WTC11 (cell line): ENCODE data around the gene LPCAT3. TPM values are rescaled to one million over a fixed set of nuclear protein-coding genes. Genes with fewer than 3 reads are reported as not detected.

Source experiments
- ATAC-seq: fragments of 200-7000 bp; cut with Tn5 transposase; 2 replicates; pipeline ENCODE4 v1.10.0; 2021; ENCODE audit warnings: mild to moderate bottlenecking, moderate library complexity
- CTCF ChIA-PET: fragments of 300-600 bp; sonication (Branson Sonifier 250); formaldehyde crosslinking; loops from one replicate; lab custom pipeline; 2021; ENCODE audit warnings: antibody characterized with exemption; lab: Charles Lee
- POLR2A ChIA-PET: fragments of 350-600 bp; sonication (Branson Sonifier 250); formaldehyde crosslinking; loops from one replicate; lab custom pipeline; 2021; ENCODE audit warnings: antibody characterized with exemption; lab: Charles Lee
- DNase-seq: peaks from one replicate; pipeline ENCODE4 v3.0.0; 2021; ENCODE audit warnings: low spot score
- H3K27ac Mint-ChIP-seq: 2 replicates; pipeline ENCODE4 v1.8.0; 2021; ENCODE audit warnings: mixed read lengths
- H3K27me3 Mint-ChIP-seq: 2 replicates; pipeline ENCODE4 v1.8.0; 2021; ENCODE audit warnings: low read depth, mild to moderate bottlenecking, moderate library complexity, mixed read lengths
- H3K36me3 Mint-ChIP-seq: 2 replicates; pipeline ENCODE4 v1.8.0; 2021; ENCODE audit warnings: mixed read lengths
- H3K4me1 Mint-ChIP-seq: 2 replicates; pipeline ENCODE4 v1.8.0; 2022; ENCODE audit warnings: mixed read lengths
- H3K4me3 Mint-ChIP-seq: 2 replicates; pipeline ENCODE4 v1.8.0; 2021; ENCODE audit warnings: mild to moderate bottlenecking, moderate library complexity, mixed read lengths
- H3K9me3 Mint-ChIP-seq: 2 replicates; pipeline ENCODE4 v1.8.0; 2021; ENCODE audit warnings: mixed read lengths
- ATF6 ChIP-seq: sonication (generic); formaldehyde crosslinking; IDR thresholded peaks from 2 replicates; pipeline ENCODE4 v1.8.1; 2023; ENCODE audit warnings: mild to moderate bottlenecking, missing genetic modification reagents
- CREB1 ChIP-seq: sonication (generic); formaldehyde crosslinking; IDR thresholded peaks from 2 replicates; pipeline ENCODE4 v1.8.0; 2023; ENCODE audit warnings: mild to moderate bottlenecking, missing genetic modification reagents
- CREM ChIP-seq: sonication (generic); formaldehyde crosslinking; IDR thresholded peaks from 2 replicates; pipeline ENCODE4 v1.8.1; 2022; ENCODE audit warnings: mild to moderate bottlenecking, missing genetic modification reagents, moderate library complexity
- E2F4 ChIP-seq: sonication (generic); formaldehyde crosslinking; IDR thresholded peaks from 2 replicates; pipeline ENCODE4 v1.8.1; 2022; ENCODE audit warnings: low read depth, mild to moderate bottlenecking, moderate library complexity, missing genetic modification reagents, borderline replicate concordance
- FOXK1 ChIP-seq: sonication (generic); formaldehyde crosslinking; IDR thresholded peaks from 2 replicates; pipeline ENCODE4 v1.8.0; 2022; ENCODE audit warnings: mild to moderate bottlenecking, moderate library complexity, missing genetic modification reagents
- FOXP4 ChIP-seq: sonication (generic); formaldehyde crosslinking; IDR thresholded peaks from 2 replicates; pipeline ENCODE4 v1.8.0; 2022; ENCODE audit warnings: mild to moderate bottlenecking, missing genetic modification reagents
- GABPB1 ChIP-seq: sonication (generic); formaldehyde crosslinking; IDR thresholded peaks from 2 replicates; pipeline ENCODE4 v1.8.1; 2023; ENCODE audit warnings: mild to moderate bottlenecking, missing genetic modification reagents
- JAZF1 ChIP-seq: fragments of 250-450 bp; sonication (Bioruptor Pico); IDR thresholded peaks from 2 replicates; pipeline ENCODE4 v1.9.0; 2021; ENCODE audit warnings: moderate library complexity, mild to moderate bottlenecking, inconsistent platforms
- MLX ChIP-seq: sonication (generic); formaldehyde crosslinking; IDR thresholded peaks from 2 replicates; pipeline ENCODE4 v1.8.1; 2023; ENCODE audit warnings: mild to moderate bottlenecking, missing genetic modification reagents, moderate library complexity
- MYBL2 ChIP-seq: sonication (generic); formaldehyde crosslinking; IDR thresholded peaks from 2 replicates; pipeline ENCODE4 v1.8.1; 2023; ENCODE audit warnings: mild to moderate bottlenecking, moderate library complexity, missing genetic modification reagents
- NR3C1 ChIP-seq: sonication (generic); formaldehyde crosslinking; conservative IDR thresholded peaks from 2 replicates; pipeline ENCODE4 v1.8.1; 2023; ENCODE audit warnings: low read depth, mild to moderate bottlenecking, missing genetic modification reagents
- OVOL2 ChIP-seq: fragments of 250-450 bp; sonication (Bioruptor Pico); IDR thresholded peaks from 2 replicates; pipeline ENCODE4 v1.9.0; 2021; ENCODE audit warnings: mild to moderate bottlenecking, borderline replicate concordance
- PREB ChIP-seq: sonication (generic); formaldehyde crosslinking; IDR thresholded peaks from 2 replicates; pipeline ENCODE4 v1.8.1; 2022; ENCODE audit warnings: mild to moderate bottlenecking, missing genetic modification reagents, moderate library complexity, borderline replicate concordance
- SMAD4 ChIP-seq: sonication (generic); formaldehyde crosslinking; IDR thresholded peaks from 2 replicates; pipeline ENCODE4 v1.8.0; 2022; ENCODE audit warnings: mild to moderate bottlenecking, missing genetic modification reagents
- ZBTB21 ChIP-seq: sonication (generic); formaldehyde crosslinking; IDR thresholded peaks from 2 replicates; pipeline ENCODE4 v1.8.1; 2023; ENCODE audit warnings: mild to moderate bottlenecking, missing genetic modification reagents, borderline replicate concordance
- total RNA-seq: library from RNA; stranded (reverse); gene quantifications from 3 replicates; pipeline ENCODE4 v1.2.3, GENCODE V29; 2021
- TF ChIP-seq, protein P1 (sequence below): fragments of 200-600 bp; IDR thresholded peaks from 2 replicates; pipeline ENCODE4 v1.8.0; 2022; ENCODE audit warnings: antibody characterized with exemption

Gene LPCAT3
- total RNA-seq, 1 experiment from 2014 or later = 40.0 TPM

DNA sequence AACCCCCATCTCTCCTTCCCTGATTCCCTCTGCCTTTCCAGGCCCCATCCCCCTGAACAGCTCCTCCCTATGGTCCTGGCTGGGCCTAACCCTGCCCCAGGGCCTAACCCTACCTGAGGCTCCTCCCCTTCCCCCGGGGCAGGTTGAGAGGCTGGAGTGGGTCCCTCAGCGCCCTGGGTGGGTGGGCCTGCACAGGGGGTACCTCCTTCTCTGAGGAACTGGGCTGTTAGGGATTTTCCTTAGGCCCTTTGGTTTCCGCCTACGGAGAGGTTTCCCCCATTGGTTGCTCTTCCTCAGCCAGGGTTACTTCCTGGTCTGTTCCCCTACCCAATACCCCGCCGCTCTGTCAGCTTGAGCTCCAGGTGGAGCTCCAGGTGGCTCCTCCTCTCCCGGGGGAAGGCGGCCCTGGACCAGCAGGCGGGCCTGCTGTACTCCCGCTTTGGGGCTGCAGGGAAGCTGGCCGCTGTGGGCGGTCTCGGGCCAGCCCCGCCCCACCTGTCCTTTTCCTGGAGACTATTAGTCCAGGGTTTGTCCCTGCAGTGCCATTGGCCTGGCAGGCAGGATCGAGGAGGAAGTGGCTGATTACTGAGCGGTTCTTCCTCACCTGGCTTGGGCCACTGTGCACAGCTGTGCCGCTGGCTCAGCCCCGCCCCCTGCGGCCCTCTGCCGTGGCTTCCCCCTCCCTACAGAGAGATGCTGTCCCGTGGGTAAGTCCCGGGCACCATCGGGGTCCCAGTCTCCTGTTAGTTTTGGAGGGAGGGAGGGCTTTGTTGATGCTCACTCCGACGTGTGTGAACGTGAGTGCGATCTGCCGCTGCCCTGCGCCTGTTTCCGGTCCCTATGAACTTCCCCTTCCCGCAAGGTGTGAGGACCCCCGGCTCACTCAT, 72.0 kb downstream of the LPCAT3 start (continued):
- peak; percentile 53; the same call in 1 of the 2 replicates for TF ChIP-seq FOXP4 (CRISPR knock-in tag)
- TF ChIP-seq E2F4 (CRISPR knock-in tag) = no peak
- TF ChIP-seq GABPB1 = peak; percentile 40; the same call in 1 of the 2 replicates

DNA sequence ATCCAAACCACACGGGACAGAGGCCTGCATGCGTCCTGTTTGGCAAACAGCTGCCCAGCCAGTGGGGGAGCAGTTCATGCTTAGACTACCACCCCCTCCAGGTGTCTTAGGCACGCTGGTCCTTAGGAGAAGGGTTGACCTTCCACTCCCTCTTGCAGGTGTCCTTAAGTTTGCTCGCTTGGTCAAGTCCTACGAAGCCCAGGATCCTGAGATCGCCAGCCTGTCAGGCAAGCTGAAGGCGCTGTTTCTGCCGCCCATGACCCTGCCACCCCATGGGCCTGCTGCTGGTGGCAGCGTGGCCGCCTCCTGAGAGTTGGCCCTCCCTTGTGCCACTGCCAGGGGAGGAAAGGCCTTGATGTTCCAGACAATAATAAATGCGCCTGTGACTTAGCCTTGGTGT, 72.7 kb downstream of the LPCAT3 start:
- POLR2A ChIA-PET = interaction anchor here (0.8 to 6.2 kb wide), 13 partner anchors 8 to 174 kb away, joined by 3 to 167 read pairs (median 7); partner anchors contain the start of genes C1RL, LPCAT3 and SPSB2
- peak overlapping the region; percentile 99 for H3K27ac Mint-ChIP-seq

DNA sequence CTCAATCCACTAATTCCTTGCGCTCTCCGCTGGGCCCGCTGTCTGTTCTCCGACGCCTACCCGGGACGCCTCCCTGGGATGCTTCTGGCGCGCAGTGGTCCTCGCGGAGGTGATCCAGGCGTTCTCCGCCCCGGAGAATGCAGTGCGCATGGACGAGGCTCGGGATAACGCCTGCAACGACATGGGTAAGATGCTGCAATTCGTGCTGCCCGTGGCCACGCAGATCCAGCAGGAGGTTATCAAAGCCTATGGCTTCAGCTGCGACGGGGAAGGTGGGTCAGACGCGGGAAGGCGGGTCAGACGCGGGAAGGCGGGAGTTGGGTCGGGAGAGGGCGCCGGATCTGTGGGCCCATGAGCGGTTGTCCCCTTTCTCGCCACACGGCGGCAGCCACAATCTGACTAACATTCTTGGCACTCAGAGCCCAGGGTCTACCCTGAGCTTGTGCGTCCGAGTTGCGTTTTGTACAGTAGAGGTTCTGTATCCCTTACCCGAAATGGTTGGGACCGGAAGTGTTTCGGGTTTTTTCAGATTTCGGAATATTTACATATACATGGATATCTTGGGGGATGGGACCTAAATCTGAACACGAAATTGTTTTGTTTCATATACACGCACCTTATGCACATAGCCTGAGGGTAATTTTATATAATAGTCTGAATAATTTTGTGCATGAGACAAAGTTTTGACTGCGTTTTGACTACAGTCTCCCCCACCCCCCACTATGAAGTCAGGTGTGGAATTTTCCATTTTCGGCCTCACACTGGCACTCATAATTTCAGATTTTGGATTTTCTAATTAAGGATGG, 73.7 kb downstream of the LPCAT3 start:
- POLR2A ChIA-PET = interaction anchor here (0.6 to 6.2 kb wide), 23 partner anchors 10 to 603 kb away, joined by 3 to 167 read pairs (median 6); partner anchors contain the start of genes C1RL, CDCA3, EMG1 and ENO2
- CTCF ChIA-PET = interaction anchor here (0.7 to 5.7 kb wide), 23 partner anchors 8 to 200 kb away, joined by 3 to 296 read pairs (median 9); partner anchors contain the start of genes ATN1, C1RL, C1S and CDCA3
- Mint-ChIP-seq H3K4me3 (peak overlapping the region; percentile 98), H3K27ac (peak overlapping the region; percentile 99), H3K9me3 (no peaks in the 10 kb centered on the region), H3K27me3 (no peaks in the 10 kb centered on the region), H3K36me3 (peaks cover 9% of the 10 kb centered on the region), H3K4me1 (peaks cover 34% of the 10 kb centered on the region)
- ATAC-seq = peak; percentile 25
- peak; percentile 92 for DNase-seq
- no peak for TF ChIP-seq MLX (CRISPR knock-in tag)
- no peak for TF ChIP-seq FOXP4 (CRISPR knock-in tag)
- no peak for TF ChIP-seq PREB
- no peak for TF ChIP-seq JAZF1 (CRISPR knock-in tag)
- no peak for TF ChIP-seq ATF6 (CRISPR knock-in tag)
- TF ChIP-seq CREB1 = no peak
- TF ChIP-seq FOXK1 (CRISPR knock-in tag) = no peak
- TF ChIP-seq SMAD4 (CRISPR knock-in tag) = no peak
- no peak for TF ChIP-seq OVOL2 (CRISPR knock-in tag)
- no peak for TF ChIP-seq MYBL2 (CRISPR knock-in tag)
- TF ChIP-seq CREM = no peak
- TF ChIP-seq, protein P1, sequence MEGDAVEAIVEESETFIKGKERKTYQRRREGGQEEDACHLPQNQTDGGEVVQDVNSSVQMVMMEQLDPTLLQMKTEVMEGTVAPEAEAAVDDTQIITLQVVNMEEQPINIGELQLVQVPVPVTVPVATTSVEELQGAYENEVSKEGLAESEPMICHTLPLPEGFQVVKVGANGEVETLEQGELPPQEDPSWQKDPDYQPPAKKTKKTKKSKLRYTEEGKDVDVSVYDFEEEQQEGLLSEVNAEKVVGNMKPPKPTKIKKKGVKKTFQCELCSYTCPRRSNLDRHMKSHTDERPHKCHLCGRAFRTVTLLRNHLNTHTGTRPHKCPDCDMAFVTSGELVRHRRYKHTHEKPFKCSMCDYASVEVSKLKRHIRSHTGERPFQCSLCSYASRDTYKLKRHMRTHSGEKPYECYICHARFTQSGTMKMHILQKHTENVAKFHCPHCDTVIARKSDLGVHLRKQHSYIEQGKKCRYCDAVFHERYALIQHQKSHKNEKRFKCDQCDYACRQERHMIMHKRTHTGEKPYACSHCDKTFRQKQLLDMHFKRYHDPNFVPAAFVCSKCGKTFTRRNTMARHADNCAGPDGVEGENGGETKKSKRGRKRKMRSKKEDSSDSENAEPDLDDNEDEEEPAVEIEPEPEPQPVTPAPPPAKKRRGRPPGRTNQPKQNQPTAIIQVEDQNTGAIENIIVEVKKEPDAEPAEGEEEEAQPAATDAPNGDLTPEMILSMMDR = no peak

More for the DNA sequence above, 72.7 kb downstream of the LPCAT3 start:
- DNase-seq = no peak
- H3K36me3 Mint-ChIP-seq = peaks cover 2% of the 10 kb centered on the region
- TF ChIP-seq ZBTB21 (CRISPR knock-in tag) (peak; percentile 65; the same call in 1 of the 2 replicates), NR3C1 (CRISPR knock-in tag) (0 out of 2 replicates have a peak, but pooled peaks have one; percentile 31), FOXK1 (CRISPR knock-in tag) (no peak)
- peaks cover 33% of the 10 kb centered on the region for H3K4me1 Mint-ChIP-seq
- no peak for ATAC-seq
- H3K9me3 Mint-ChIP-seq = no peaks in the 10 kb centered on the region
- H3K4me3 Mint-ChIP-seq = peak overlapping the region; percentile 98
- H3K27me3 Mint-ChIP-seq = no peaks in the 10 kb centered on the region
- CTCF ChIA-PET = interaction anchor here (0.5 to 5.7 kb wide), 23 partner anchors 9 to 623 kb away, joined by 3 to 296 read pairs (median 5); partner anchors contain the start of genes C1RL, CDCA3, LPCAT3 and SPSB2
